GM12891 (cell line): Measurements from ENCODE around the gene TMEM184A.

Source experiments
- PAX5 ChIP-seq: IDR thresholded peaks from 2 replicates; pipeline ENCODE4 v1.6.1; 2011; ENCODE audit warnings: low read length, moderate library complexity, mild to moderate bottlenecking; ENCODE audit not compliant: insufficient read depth, severe bottlenecking
- POLR2A ChIP-seq: IDR thresholded peaks from 2 replicates; pipeline ENCODE4 v1.6.1; 2011; ENCODE audit warnings: low read depth, low read length, control low read depth
- POLR2AphosphoS5 ChIP-seq: IDR thresholded peaks from 2 replicates; pipeline ENCODE4 v1.6.1; 2011; ENCODE audit warnings: low read depth, low read length, control low read depth
- POU2F2 ChIP-seq: IDR thresholded peaks from 2 replicates; pipeline ENCODE4 v1.6.1; 2011; ENCODE audit warnings: low read depth, mild to moderate bottlenecking, control low read depth, low read length, moderate library complexity
- SPI1 ChIP-seq: IDR thresholded peaks from 2 replicates; pipeline ENCODE4 v1.6.1; 2011; ENCODE audit warnings: low read depth, low read length, control low read depth
- TAF1 ChIP-seq: IDR thresholded peaks from 2 replicates; pipeline ENCODE4 v1.6.1; 2011; ENCODE audit warnings: low read depth, low read length, control low read depth

DNA sequence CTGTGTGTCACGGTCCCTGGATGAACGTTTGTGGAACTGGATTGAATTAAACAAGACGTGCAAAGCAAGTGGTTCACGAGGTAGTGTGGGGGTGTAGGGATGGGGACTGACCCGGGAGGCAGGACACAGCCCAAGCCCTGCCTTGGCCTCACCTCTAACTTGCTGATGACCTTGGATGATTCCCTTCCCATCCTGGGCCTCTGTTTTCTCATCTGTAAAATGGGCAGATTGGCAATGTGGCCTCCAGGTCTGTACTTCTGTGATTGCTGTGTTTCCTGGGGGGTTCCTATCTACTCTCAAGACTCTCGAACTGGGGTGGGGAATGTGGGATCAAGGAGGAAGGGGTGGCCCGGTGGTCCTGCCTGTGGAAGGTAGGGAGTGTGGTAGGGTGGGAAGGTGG, 19.8 kb upstream of the TMEM184A start:
- TF ChIP-seq POLR2AphosphoS5 (no peak), TAF1 (no peak), POLR2A (no peak), POU2F2 (no peak), SPI1 (no peak), PAX5 (no peak)
